CD4-positive, alpha-beta T cell treated with Interleukin-6 at 100 ng/mL for 8 hours (primary cell): Measurements from ENCODE around the gene FLNC.
A peak's percentile ranks its signal among the peaks of the same experiment; 100 is the strongest.

Experiments used
- DNase-seq: peaks from one replicate; pipeline ENCODE4 v3.0.0-alpha.2; 2020; ENCODE audit warnings: mixed read lengths, low spot score

The FLNC gene

DNA sequence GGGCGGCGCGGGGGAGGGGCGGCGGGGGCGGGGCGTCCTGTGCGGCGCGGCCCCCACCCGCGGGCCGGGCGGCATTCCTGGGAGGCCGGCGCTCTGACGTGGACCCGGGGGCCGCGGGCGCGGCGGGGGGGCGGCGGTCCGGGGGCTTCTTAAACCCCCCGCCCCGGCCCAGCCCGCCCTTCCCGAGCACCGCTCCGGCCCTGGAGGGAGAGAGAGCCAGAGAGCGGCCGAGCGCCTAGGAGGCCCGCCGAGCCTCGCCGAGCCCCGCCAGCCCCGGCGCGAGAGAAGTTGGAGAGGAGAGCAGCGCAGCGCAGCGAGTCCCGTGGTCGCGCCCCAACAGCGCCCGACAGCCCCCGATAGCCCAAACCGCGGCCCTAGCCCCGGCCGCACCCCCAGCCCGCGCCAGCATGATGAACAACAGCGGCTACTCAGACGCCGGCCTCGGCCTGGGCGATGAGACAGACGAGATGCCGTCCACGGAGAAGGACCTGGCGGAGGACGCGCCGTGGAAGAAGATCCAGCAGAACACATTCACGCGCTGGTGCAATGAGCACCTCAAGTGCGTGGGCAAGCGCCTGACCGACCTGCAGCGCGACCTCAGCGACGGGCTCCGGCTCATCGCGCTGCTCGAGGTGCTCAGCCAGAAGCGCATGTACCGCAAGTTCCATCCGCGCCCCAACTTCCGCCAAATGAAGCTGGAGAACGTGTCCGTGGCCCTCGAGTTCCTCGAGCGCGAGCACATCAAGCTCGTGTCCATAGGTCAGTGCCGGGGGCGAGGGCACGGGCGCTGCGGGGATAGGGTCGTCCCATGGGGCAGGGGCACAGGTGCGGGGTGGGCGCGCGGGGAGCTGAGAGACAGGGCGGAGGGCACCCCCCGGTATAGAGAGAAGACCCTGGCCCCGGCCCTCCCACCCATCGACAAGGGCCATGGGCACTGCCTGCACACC is at the start of gene FLNC:
Gene FLNC, plus strand, starts transcription at position 176 of the 947 bp plus-strand sequence. Its CDS starts 232 bp downstream, at position 408.
- DNase-seq, result peak; percentile 20

DNA sequence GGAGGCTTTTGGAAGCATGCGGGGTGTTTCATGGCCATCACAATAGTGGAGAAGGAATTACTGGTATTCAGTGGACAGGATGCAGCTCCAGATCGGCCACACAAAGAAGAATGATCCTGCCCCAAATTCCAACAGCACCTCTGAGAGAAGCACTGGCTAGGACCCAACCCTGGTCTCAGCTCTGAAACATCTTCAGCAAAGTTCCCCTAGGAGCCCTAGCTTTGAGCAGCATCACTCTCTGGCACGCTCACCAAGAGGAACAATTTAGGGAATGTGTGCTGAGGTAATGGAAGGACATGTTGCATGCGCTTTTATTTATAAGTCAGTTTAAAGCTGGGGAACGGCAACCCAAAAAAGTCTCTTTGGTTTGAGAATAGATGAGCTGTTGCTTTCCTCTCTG is 49.1 kb upstream of the FLNC start:
- no peak for DNase-seq

DNA sequence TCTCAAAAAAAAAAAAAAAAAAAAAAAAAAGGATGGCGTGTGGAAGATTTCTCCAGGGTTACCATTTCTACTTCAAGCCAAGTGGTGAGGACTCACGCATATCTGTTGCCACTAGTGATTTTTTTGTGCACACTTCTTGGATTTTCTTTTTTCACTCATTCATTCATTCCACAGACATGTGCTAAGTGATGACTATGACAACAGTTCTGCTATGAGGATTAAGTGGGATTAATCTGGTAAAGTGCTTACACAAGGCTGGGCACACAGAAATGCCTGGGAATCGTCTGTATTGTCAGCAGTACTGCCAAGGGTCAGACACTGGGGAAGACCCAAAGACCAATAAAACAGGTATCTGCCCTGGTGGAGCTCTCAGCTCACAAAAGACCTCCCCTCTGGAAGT is 48.4 kb upstream of the FLNC start:
- DNase-seq, result no peak

DNA sequence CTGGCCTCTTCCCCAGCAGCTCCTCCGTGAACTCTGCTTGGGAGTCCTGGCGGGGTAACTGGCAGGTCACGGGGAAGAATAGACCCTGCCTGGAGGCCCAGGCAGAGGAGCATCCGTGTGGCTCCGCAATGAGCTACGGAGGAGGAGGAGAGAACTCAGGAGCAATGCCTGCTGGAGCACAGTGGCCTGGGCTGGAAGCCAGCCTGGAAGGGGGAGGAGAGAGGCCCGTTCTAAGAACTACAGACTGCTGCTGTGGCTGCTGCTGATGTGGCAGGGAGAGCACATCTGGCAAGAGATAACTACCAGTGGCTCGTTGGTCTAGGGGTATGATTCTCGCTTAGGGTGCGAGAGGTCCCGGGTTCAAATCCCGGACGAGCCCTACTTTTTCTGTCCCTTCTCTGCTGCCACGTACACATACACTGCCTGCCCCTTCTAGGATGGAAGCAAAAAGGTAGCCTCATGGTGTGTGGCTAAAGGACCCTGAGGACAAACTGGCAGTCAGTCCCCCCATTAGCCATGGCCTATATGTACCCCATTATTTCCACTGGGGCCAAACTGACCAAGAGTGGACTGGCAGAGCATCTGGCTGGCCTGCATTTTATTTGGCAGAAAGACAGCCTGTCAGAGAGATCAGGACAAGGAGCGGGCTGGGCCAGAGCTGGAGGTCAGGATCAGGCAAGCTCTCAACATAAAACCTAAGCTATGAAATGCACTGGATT is 46.9 kb upstream of the FLNC start:
- no peak for DNase-seq

DNA sequence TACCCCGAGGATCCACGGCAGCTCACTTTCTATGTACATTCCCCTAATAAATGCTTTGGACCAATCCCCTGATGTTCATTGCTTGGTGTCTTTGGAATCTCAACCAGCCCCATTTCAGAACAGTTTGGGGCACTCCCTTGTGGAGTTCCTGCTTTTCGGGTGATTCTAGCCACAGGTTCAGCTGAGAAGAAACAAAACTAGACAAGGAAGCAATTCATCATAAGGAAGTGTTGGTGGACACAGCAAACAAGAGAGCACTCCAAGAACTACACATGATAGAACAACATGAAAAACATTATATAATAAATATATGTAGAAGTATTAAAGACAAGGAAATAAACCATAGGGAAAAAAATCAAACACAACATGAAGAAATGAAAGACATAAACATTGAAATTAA is 44.5 kb upstream of the FLNC start:
- DNase-seq, result no peak

- no peak for DNase-seq
Observed at GRCh38 chr7:128788446-128789412, 41.5 kb upstream of the FLNC start.

DNA sequence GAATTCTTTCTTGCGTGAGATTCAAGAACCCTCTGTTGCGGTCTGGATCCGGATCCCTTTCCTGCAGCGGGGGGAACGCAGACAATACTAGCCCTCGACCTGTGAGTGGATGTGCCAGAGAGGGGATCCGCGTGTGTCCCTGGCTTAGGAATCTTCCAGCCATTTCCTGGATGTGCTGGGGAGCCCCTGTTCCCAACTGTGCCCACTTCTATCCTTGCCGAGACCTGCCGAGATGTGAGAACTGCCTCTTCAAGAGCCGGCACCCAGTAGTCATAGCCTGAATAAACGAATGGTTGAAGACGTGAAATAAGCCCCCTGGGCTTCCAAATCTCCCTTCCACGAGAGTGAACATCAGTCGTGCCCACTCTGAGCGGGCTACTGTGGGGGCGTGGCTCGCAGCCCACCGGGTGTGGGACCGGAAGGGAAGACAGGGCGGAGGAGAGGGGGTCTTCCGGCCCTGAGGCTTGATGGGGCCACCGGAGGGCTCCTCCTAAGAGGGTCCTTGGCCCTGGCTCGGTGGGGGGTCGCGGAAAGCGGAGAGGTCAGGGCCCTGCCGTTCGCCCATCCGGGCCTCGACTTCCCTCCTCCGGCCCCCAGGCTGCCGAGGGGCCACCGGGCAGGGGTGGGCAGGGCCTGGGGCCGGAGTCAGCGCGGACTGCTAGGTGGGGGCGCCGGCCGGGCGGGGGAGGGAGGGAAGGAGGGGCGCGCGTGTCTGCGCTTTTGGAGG is 39.7 kb upstream of the FLNC start:
- no peak for DNase-seq

- DNase-seq, result peak; percentile 79
Observed at GRCh38 chr7:128791121-128791971, 38.9 kb upstream of the FLNC start, which contains the start of gene CCDC136. TSS of gene CCDC136 (plus strand) at chr7:128791968. CDS start at chr7:128792412, 444 bp downstream.

GRCh38 chr7:128791972-128792327 is 38.3 kb upstream of the FLNC start:
- DNase-seq, result no peak

- DNase-seq, result no peak
Observed at GRCh38 chr7:128792471-128793180, 37.6 kb upstream of the FLNC start.

DNA sequence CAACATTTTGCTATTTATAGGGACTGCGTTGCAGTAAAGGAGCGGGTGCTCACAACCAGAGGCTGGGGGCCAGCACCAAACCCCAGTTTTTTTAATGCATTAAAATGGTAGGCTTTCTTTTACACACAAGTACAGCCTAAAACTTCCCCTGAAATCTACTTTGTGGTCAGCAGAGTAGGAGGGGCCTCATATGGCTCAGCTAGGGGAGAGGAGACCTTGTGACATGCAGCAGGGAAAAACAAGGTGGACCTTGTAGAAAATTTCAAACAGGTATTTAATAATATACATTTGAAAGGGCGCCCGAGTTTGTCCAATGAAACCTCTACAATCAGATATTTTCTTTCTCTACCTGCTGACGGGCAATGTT is 37.0 kb upstream of the FLNC start:
- no peak for DNase-seq

DNA sequence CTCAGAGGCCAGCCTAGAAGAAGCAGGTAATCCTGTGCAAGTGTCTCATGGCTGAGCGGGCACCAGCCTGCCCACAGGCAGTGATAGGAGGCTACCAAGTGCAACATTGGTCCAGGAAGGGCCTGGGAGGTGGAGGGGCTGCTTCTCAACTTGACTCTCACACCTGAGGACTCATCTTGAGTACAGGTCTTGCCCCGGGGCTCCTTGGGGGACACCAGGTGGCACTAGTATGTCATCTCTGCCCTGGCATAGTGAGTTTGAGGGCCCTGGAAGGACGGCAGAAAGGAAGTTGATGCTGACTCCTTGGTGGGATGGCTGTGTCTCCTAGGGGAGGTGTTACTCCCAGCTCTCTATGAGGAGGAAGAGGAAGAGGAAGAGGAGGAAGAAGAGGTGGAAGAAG is 36.2 kb upstream of the FLNC start:
- no peak for DNase-seq

- DNase-seq, result no peak
Observed at GRCh38 chr7:128794436-128794835, 35.8 kb upstream of the FLNC start.

DNA sequence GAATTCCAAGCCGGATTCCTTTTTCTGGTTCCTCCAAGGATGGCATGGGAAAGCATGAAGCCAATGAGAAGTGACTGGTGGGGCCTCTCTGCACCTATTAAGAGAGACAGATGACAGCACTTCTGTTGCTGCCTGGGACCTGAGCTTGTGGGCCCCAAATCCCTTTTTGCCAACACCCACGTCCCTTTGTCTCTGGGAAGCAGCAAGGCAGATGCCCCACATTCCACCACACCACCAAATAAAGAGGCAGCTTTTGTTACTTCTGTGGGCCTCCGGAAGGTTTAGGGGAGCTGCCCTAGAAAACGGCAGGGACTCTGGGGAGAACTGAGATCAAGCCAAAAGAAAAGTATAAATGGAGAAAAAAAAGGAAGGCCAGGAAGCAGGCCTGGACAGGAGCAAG is 35.1 kb upstream of the FLNC start:
- DNase-seq, result no peak

DNA sequence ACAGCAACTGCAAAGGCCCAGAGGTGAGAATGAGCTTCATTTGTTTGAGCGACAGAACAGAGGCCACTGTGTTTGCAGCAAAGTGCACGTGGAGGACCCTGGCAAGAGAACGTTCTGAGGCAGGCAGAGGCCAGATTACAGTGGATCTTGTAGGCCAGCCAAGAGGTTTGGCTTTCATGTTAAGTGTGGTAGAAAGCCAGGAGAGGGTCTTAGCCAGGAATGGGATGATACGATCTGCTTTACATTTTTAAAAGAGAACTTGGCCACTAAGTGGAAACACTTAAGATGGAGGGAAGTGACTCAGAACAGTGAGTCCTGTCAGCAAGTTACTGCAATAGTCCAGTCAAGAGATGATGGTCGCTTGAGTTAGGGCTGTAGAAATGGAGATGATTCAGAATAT is 33.9 kb upstream of the FLNC start:
- DNase-seq, result no peak

GRCh38 chr7:128799451-128799850 is 30.8 kb upstream of the FLNC start:
- no peak for DNase-seq

DNA sequence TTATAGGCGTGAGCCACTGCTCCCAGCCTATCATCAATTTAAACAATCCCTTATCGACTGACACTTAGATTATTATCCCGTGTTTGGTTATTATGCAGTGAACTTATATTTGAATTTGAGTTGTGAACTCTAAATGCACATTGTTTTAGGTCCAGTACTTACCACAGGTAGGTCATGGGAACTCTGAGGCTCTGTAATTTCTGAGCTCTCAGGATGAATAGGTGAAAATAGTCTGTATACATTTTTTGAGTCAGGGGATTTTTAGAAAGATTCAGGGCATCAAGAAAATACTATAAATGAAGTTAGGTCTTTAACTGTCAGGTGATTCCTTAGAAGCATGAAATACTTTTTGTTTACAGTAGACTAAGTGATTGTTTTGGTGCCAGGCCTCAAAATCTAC is 29.6 kb upstream of the FLNC start:
- no peak for DNase-seq

- no peak for DNase-seq
Observed at GRCh38 chr7:128801003-128801402, 29.2 kb upstream of the FLNC start.

- DNase-seq, result no peak
Observed at GRCh38 chr7:128801667-128802418, 28.4 kb upstream of the FLNC start.
